GM18502 (cell line): Measurements from ENCODE around the gene CT47A7.
A peak's percentile ranks its signal among the peaks of the same experiment; 100 is the strongest.
"Not testable (repeated sequence)": the region's sequence is repeated elsewhere in the genome, so short reads cannot be mapped to it uniquely, and the experiment has no call there.

Experiments
- ATAC-seq: cut with Tn5 transposase; IDR thresholded peaks from one replicate; pipeline ENCODE4 v1.9.1; 2021; ENCODE audit warnings: mild to moderate bottlenecking; ENCODE audit not compliant: unreplicated experiment, poor library complexity

CT47A7 gene

DNA sequence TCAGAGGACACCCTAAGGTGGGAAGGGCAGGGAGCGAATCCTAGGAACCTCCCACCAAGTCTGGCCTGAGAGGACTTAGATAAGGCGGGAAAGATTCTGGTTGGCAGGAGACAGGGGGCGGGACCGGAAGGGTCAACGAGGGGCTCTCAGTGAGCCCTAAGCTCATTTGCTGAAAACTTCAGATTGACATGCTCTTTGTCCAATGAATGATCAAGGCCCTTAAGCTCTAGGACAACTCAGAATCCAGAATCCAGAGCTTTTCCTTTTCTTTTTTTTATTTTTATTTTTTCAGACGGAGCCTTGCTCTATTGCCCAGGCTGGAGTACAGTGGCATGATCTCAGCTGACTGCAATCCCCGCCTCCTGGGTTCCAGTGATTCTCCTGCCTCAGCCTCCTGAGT is at the start of gene CT47A7:
CT47A7 (minus strand) TSS at position 101 of the 400 bp plus-strand sequence. CDS start 255 bp downstream, outside the sequence.
- not testable (repeated sequence) for ATAC-seq

DNA sequence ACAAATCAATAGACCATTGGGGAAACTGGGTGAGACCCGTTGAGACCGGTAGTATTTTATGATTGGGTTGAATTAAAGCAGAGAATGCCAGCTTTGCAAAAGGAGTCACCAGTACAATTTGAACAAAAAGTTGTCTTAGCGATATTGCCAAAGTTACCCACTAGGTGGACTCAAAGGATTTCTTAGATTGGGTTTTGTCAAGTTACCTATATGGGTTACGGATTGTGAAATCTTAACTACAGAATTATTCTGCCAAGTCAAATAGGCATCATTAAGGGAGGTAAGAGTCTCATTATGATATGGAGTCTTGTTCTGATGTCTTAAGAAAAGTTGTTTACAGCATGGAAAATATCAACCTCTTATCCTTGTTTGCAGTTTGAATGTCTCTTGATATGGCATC is 44.2 kb upstream of the CT47A7 start:
- ATAC-seq: no peak

DNA sequence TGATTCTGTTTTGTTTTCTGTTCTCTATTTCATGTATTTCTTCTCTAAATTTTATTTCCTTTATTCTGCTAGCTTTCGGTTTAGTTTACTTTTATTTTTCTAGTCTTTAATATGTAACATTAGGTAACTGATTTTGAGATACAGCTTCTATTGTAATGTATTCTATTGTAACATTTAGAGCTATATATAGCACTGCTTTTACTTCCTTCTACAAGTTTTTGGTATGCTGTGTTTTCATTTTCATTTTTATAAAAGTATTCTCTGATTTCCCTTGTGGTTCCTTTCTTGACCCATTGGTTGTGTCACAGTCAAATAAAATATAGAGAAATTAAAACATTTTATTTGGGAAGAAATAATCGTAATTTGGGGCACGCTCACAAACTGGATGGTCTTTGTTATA is 43.0 kb upstream of the CT47A7 start:
- peak; percentile 69 for ATAC-seq

DNA sequence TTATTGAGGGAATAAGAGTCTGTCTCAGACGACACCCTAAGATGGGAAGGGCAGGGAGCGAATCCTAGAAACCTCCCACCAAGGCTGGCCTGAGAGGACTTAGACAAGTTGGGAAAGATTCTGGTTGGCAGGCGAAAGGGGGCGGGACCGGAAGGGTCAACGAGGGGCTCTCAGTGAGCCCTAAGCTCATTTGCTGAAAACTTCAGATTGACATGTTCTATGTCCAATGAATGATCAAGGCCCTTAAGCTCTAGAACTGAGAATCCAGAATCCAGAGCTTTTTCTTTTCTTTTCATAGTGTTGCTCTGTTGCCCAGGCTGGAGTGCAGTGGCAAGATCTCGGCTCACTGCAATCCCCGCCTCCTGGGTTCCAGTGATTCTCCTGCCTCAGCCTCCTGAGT is 29.3 kb upstream of the CT47A7 start, which contains the start of gene CT47A1:
CT47A1 (minus strand) TSS at position 101 of the 400 bp plus-strand sequence. CDS start 231 bp downstream, outside the sequence.
- ATAC-seq: not testable (repeated sequence)
